ENCODE results near the gene DGKA. TPM values are rescaled to one million over a fixed set of nuclear protein-coding genes. Genes with fewer than 3 reads are reported as not detected.

DGKA gene
- total RNA-seq (2021; ENCODE audit: unreplicated experiment) (58.3 TPM), Bru-seq, nascent RNA (percentile 66 among the genes with signal in this experiment), BruChase-seq, experiment 1, labeled RNA remaining after a 6-hour chase (percentile 74 among the genes with signal in this experiment), BruChase-seq, experiment 2, labeled RNA remaining after a 2-hour chase (percentile 74 among the genes with signal in this experiment)
- polyA plus RNA-seq (2012), result 60.3 and 67.3 TPM in 2 replicates
- long read RNA-seq, partial matches to known transcripts, result 2 of 36 reads
- long read RNA-seq, other reads (novel, unspliced or antisense), result 26 of 36 reads

GRCh38 chr12:55930771-55931316 lies at the start of gene DGKA:
TSS of gene DGKA (plus strand) at chr12:55931162. CDS start at chr12:55936504, 5,342 bp downstream.
- Histone ChIP-seq H3K4me3 (replicated peaks in 1 of 2; ENCODE audit: low read depth in 1 of 2, low read length in 2 of 2) (peak within 1 kb of the TSS; percentile 71 to 74), H4K20me1 (ENCODE audit: insufficient read depth) (no peaks in the 10 kb centered on the region), H3K36me3 (ENCODE audit: control insufficient read depth in 1 of 2, insufficient read depth in 2 of 2, low read length in 2 of 2) (no peaks in the 10 kb centered on the region), H3K9me3 (ENCODE audit: control insufficient read depth in 1 of 2, insufficient read depth in 1 of 2, low read depth in 1 of 2, low read length in 2 of 2) (no peaks in the 10 kb centered on the region), H2AFZ (ENCODE audit: low read depth, low read length, poor library complexity, severe bottlenecking) (peak within 1 kb of the TSS; percentile 75), H3K9me2 (ENCODE audit: insufficient read depth) (no peaks in the 10 kb centered on the region), H3K79me2 (ENCODE audit: insufficient read depth, low read length) (peaks cover 19% of the 10 kb centered on the region), H3K27ac (ENCODE audit: low read depth, low read length) (peak within 1 kb of the TSS; percentile 67), H3K9ac (ENCODE audit: low read length) (peak within 1 kb of the TSS; percentile 73), H3K4me2 (ENCODE audit: low read length) (peak within 1 kb of the TSS; percentile 91), H3K4me1 (ENCODE audit: control insufficient read depth in 1 of 2, insufficient read depth in 2 of 2, low read length in 2 of 2) (peaks cover 27 to 61% of the 10 kb centered on the region in 2 experiments), H3K27me3 (ENCODE audit: insufficient read depth, low read length) (no peaks in the 10 kb centered on the region)
- intact Hi-C loops (cut with micrococcal nuclease), result loop anchor here (5.0 kb wide), 1 partner anchor 111 kb away; the partner anchor contains the start of gene RPS26
- TF ChIP-seq CTCF (IDR thresholded peaks at IDR 0.05 in 2 of 3, conservative IDR thresholded peaks at IDR 0.05 in 1 of 3; ENCODE audit: borderline replicate concordance in 1 of 3, insufficient read depth in 1 of 3, low read depth in 2 of 3, low read length in 2 of 3) (peak in 2 of 3 experiments; percentile 72 to 79; a peak in 4 of 6 replicates), CBX3 (IDR thresholded peaks at IDR 0.05; ENCODE audit: low read depth) (no peak), MAX (IDR thresholded peaks at IDR 0.05) (no peak), EGR1 (IDR thresholded peaks at IDR 0.05; ENCODE audit: low read depth) (no peak)
- BruUV-seq (replicated peaks), result no TSS peak
- POLR2A ChIA-PET, result interaction anchor here (0.7 to 2.3 kb wide), 2 partner anchors 43 to 101 kb away, joined by 3 to 7 read pairs; partner anchors contain the start of genes DNAJC14 and RAB5B
- RAD21 ChIA-PET (ENCODE audit: low non-redundant PET in 1 of 2, low total read pairs in 2 of 2, uncharacterized antibody in 2 of 2, unreplicated experiment in 2 of 2), result interaction anchor here in 1 of 2 experiments (1.1 kb wide), 1 partner anchor 102 kb away, joined by 4 read pairs; the partner anchor contains the start of gene DNAJC14
- DNase-seq (ENCODE audit: low read depth, low spot score) (peak; percentile 41), ATAC-seq (peak; percentile 46)
- CTCF ChIA-PET, result interaction anchor here (0.6 to 1.5 kb wide), 11 partner anchors 8 to 194 kb away, joined by 3 to 9 read pairs (median 3); partner anchors contain the start of genes ORMDL2 and SARNP
